ENCODE data around the gene CATSPERE.

The CATSPERE gene

GRCh38 chr1:244633140-244633539 lies 172.1 kb downstream of the CATSPERE start:
- Histone ChIP-seq H3K4me3 (ENCODE audit: low read length in 2 of 2) (no peak overlapping the region), H2AK5ac (ENCODE audit: low read depth, low read length) (no peak overlapping the region), H3K4ac (ENCODE audit: low read length) (no peak overlapping the region), H3K14ac (ENCODE audit: low read length) (no peak overlapping the region), H3K79me1 (ENCODE audit: low read depth, low read length) (no peaks in the 10 kb centered on the region), H3K9me3 (replicated peaks in 1 of 2; ENCODE audit: control insufficient read depth in 2 of 2, insufficient read depth in 1 of 2, low read depth in 1 of 2, low read length in 2 of 2) (no peaks in the 10 kb centered on the region), H4K91ac (ENCODE audit: low read depth, low read length, poor library complexity) (no peak overlapping the region), H3K36me3 (replicated peaks in 1 of 2; ENCODE audit: control insufficient read depth in 2 of 2, insufficient read depth in 2 of 2, low read length in 2 of 2) (no peaks in the 10 kb centered on the region), H2BK5ac (ENCODE audit: low read length) (no peak overlapping the region), H3K9ac (ENCODE audit: low read depth, low read length, poor library complexity) (no peak overlapping the region), H3K4me1 (ENCODE audit: control insufficient read depth in 2 of 2, insufficient read depth in 1 of 2, low read depth in 1 of 2, low read length in 2 of 2) (peaks cover 0 to 2% of the 10 kb centered on the region in 2 donors), H3K23ac (ENCODE audit: low read depth, low read length, poor library complexity) (no peak overlapping the region), H3K27me3 (ENCODE audit: control insufficient read depth in 3 of 3, insufficient read depth in 3 of 3, low read depth in 1 of 3, low read length in 3 of 3) (peaks cover 0 to under 1% (median 0%) of the 10 kb centered on the region in 3 experiments), H2BK12ac (ENCODE audit: low read length) (no peak overlapping the region), H3K4me2 (ENCODE audit: insufficient read depth, low read length, poor library complexity, severe bottlenecking) (no peak overlapping the region), H3K18ac (ENCODE audit: low read length) (no peak overlapping the region), H3K27ac (replicated peaks; ENCODE audit: low read length) (no peak overlapping the region), H2BK15ac (ENCODE audit: low read length) (no peak overlapping the region), H4K8ac (ENCODE audit: low read depth, low read length) (no peak overlapping the region), H2AFZ (ENCODE audit: low read length) (no peak overlapping the region), H2BK120ac (ENCODE audit: low read depth, low read length) (no peak overlapping the region)
- no peak for DNase-seq (ENCODE audit: low spot score)

- no peaks in the 10 kb centered on the region for H3K9me3 ChIP-seq (replicated peaks in 1 of 2; ENCODE audit: control insufficient read depth in 2 of 2, insufficient read depth in 1 of 2, low read depth in 1 of 2, low read length in 2 of 2)
- no peak overlapping the region for H3K4me2 ChIP-seq (ENCODE audit: insufficient read depth, low read length, poor library complexity, severe bottlenecking)
- H3K23ac ChIP-seq (ENCODE audit: low read depth, low read length, poor library complexity) = no peak overlapping the region
- H3K14ac ChIP-seq (ENCODE audit: low read length) = no peak overlapping the region
- no peak overlapping the region for H2BK120ac ChIP-seq (ENCODE audit: low read depth, low read length)
- no peaks in the 10 kb centered on the region for H3K79me1 ChIP-seq (ENCODE audit: low read depth, low read length)
- peaks cover 0 to 2% of the 10 kb centered on the region in 2 donors for H3K4me1 ChIP-seq (ENCODE audit: control insufficient read depth in 2 of 2, insufficient read depth in 1 of 2, low read depth in 1 of 2, low read length in 2 of 2)
- DNase-seq (ENCODE audit: low spot score) = no peak
- no peak overlapping the region for H3K4me3 ChIP-seq (ENCODE audit: low read length in 2 of 2)
- no CpG with 5 or more reads among the region's 6 CpGs for WGBS, 2 donors (ENCODE audit: extremely low coverage in 2 of 2, insufficient read length in 2 of 2, insufficient replicate concordance in 1 of 2)
- H3K27ac ChIP-seq (replicated peaks; ENCODE audit: low read length) = no peak overlapping the region
- peaks cover 0 to 3% (median 2%) of the 10 kb centered on the region in 3 experiments for H3K27me3 ChIP-seq (ENCODE audit: control insufficient read depth in 3 of 3, insufficient read depth in 3 of 3, low read depth in 1 of 3, low read length in 3 of 3)
- H3K36me3 ChIP-seq (replicated peaks in 1 of 2; ENCODE audit: control insufficient read depth in 2 of 2, insufficient read depth in 2 of 2, low read length in 2 of 2) = no peaks in the 10 kb centered on the region
- H4K91ac ChIP-seq (ENCODE audit: low read depth, low read length, poor library complexity) = no peak overlapping the region
- H2AFZ ChIP-seq (ENCODE audit: low read length) = no peak overlapping the region
- H2BK5ac ChIP-seq (ENCODE audit: low read length) = no peak overlapping the region
- H3K4ac ChIP-seq (ENCODE audit: low read length) = no peak overlapping the region
- H2AK5ac ChIP-seq (ENCODE audit: low read depth, low read length) = no peak overlapping the region
- H3K9ac ChIP-seq (ENCODE audit: low read depth, low read length, poor library complexity) = no peak overlapping the region
- H2BK15ac ChIP-seq (ENCODE audit: low read length) = no peak overlapping the region
- H4K8ac ChIP-seq (ENCODE audit: low read depth, low read length) = no peak overlapping the region
- no peak overlapping the region for H3K18ac ChIP-seq (ENCODE audit: low read length)
- H2BK12ac ChIP-seq (ENCODE audit: low read length) = no peak overlapping the region
These were observed 173.5 kb downstream of the CATSPERE start for GRCh38 chr1:244634546-244634945.

- H2BK5ac ChIP-seq (ENCODE audit: low read length) = no peak overlapping the region
- H3K4ac ChIP-seq (ENCODE audit: low read length) = no peak overlapping the region
These were observed 175.6 kb downstream of the CATSPERE start for GRCh38 chr1:244636488-244637259.

GRCh38 chr1:244639561-244639960 lies 178.5 kb downstream of the CATSPERE start:
- Histone ChIP-seq H3K4ac (ENCODE audit: low read length) (no peak overlapping the region), H4K91ac (ENCODE audit: low read depth, low read length, poor library complexity) (no peak overlapping the region), H3K18ac (ENCODE audit: low read length) (no peak overlapping the region), H3K4me1 (ENCODE audit: control insufficient read depth in 2 of 2, insufficient read depth in 1 of 2, low read depth in 1 of 2, low read length in 2 of 2) (peaks cover 0 to 2% of the 10 kb centered on the region in 2 donors), H3K27ac (replicated peaks; ENCODE audit: low read length) (no peak overlapping the region), H3K79me1 (ENCODE audit: low read depth, low read length) (no peaks in the 10 kb centered on the region), H3K4me2 (ENCODE audit: insufficient read depth, low read length, poor library complexity, severe bottlenecking) (no peak overlapping the region), H3K36me3 (replicated peaks in 1 of 2; ENCODE audit: control insufficient read depth in 2 of 2, insufficient read depth in 2 of 2, low read length in 2 of 2) (no peaks in the 10 kb centered on the region), H2BK12ac (ENCODE audit: low read length) (no peak overlapping the region), H2BK120ac (ENCODE audit: low read depth, low read length) (no peak overlapping the region), H3K9ac (ENCODE audit: low read depth, low read length, poor library complexity) (no peak overlapping the region), H3K9me3 (replicated peaks in 1 of 2; ENCODE audit: control insufficient read depth in 2 of 2, insufficient read depth in 1 of 2, low read depth in 1 of 2, low read length in 2 of 2) (peaks cover 0 to 6% of the 10 kb centered on the region in 2 donors), H3K23ac (ENCODE audit: low read depth, low read length, poor library complexity) (no peak overlapping the region), H2BK15ac (ENCODE audit: low read length) (no peak overlapping the region), H3K4me3 (ENCODE audit: low read length in 2 of 2) (no peak overlapping the region), H2AK5ac (ENCODE audit: low read depth, low read length) (no peak overlapping the region), H2BK5ac (ENCODE audit: low read length) (no peak overlapping the region), H2AFZ (ENCODE audit: low read length) (no peak overlapping the region), H3K27me3 (ENCODE audit: control insufficient read depth in 3 of 3, insufficient read depth in 3 of 3, low read depth in 1 of 3, low read length in 3 of 3) (peaks cover 0 to 3% (median 2%) of the 10 kb centered on the region in 3 experiments), H3K14ac (ENCODE audit: low read length) (no peak overlapping the region), H4K8ac (ENCODE audit: low read depth, low read length) (no peak overlapping the region)
- DNase-seq (ENCODE audit: low spot score) = no peak

More at GRCh38 chr1:244636488-244637259, 175.6 kb downstream of the CATSPERE start:
- H2BK12ac ChIP-seq (ENCODE audit: low read length) = peak overlapping the region; percentile 81
- peak overlapping the region; percentile 68 for H3K23ac ChIP-seq (ENCODE audit: low read depth, low read length, poor library complexity)
- peaks cover 0 to 2% of the 10 kb centered on the region in 2 donors for H3K4me1 ChIP-seq (ENCODE audit: control insufficient read depth in 2 of 2, insufficient read depth in 1 of 2, low read depth in 1 of 2, low read length in 2 of 2)
- H3K4me3 ChIP-seq (ENCODE audit: low read length in 2 of 2) = no peak overlapping the region
- no peaks in the 10 kb centered on the region for H3K36me3 ChIP-seq (replicated peaks in 1 of 2; ENCODE audit: control insufficient read depth in 2 of 2, insufficient read depth in 2 of 2, low read length in 2 of 2)
- no CpG with 5 or more reads among the region's 10 CpGs for WGBS, 2 donors (ENCODE audit: extremely low coverage in 2 of 2, insufficient read length in 2 of 2, insufficient replicate concordance in 1 of 2)
- H3K79me1 ChIP-seq (ENCODE audit: low read depth, low read length) = no peaks in the 10 kb centered on the region
- no peak overlapping the region for H3K18ac ChIP-seq (ENCODE audit: low read length)
- H2AK5ac ChIP-seq (ENCODE audit: low read depth, low read length) = no peak overlapping the region
- H2BK120ac ChIP-seq (ENCODE audit: low read depth, low read length) = no peak overlapping the region
- no peak overlapping the region for H3K9ac ChIP-seq (ENCODE audit: low read depth, low read length, poor library complexity)
- H2BK15ac ChIP-seq (ENCODE audit: low read length) = no peak overlapping the region
- no peak overlapping the region for H3K27ac ChIP-seq (replicated peaks; ENCODE audit: low read length)
- no peak overlapping the region for H2AFZ ChIP-seq (ENCODE audit: low read length)
- no peak overlapping the region for H3K4me2 ChIP-seq (ENCODE audit: insufficient read depth, low read length, poor library complexity, severe bottlenecking)
- peaks cover 0 to 3% (median 2%) of the 10 kb centered on the region in 3 experiments for H3K27me3 ChIP-seq (ENCODE audit: control insufficient read depth in 3 of 3, insufficient read depth in 3 of 3, low read depth in 1 of 3, low read length in 3 of 3)
- DNase-seq (ENCODE audit: low spot score) = no peak
- H3K9me3 ChIP-seq (replicated peaks in 1 of 2; ENCODE audit: control insufficient read depth in 2 of 2, insufficient read depth in 1 of 2, low read depth in 1 of 2, low read length in 2 of 2) = no peaks in the 10 kb centered on the region
- no peak overlapping the region for H4K91ac ChIP-seq (ENCODE audit: low read depth, low read length, poor library complexity)
- no peak overlapping the region for H3K14ac ChIP-seq (ENCODE audit: low read length)
- H4K8ac ChIP-seq (ENCODE audit: low read depth, low read length) = no peak overlapping the region
